Sciatic nerve (tissue), 2 donors: Measurements from ENCODE around the gene DPP10. TPM values are rescaled to one million over a fixed set of nuclear protein-coding genes. Genes with fewer than 3 reads are reported as not detected.
"Not testable (repeated sequence)": the region's sequence is repeated elsewhere in the genome, so short reads cannot be mapped to it uniquely, and the experiment has no call there.

Experiments used
- ATAC-seq: fragments of 200-7000 bp; cut with Tn5 transposase; one replicate; pipeline ENCODE4 v1.9.1; 2020; ENCODE audit warnings: mild to moderate bottlenecking, moderate library complexity
- DNase-seq: peaks from one replicate; pipeline ENCODE4 v3.0.0-alpha.2; 2020; ENCODE audit warnings: low spot score
- intact Hi-C: fragments of 100-400 bp; cut with DNase I; formaldehyde crosslinking; loops from one replicate; pipeline ENCODE4 v1.14.2; 2022
- total RNA-seq: library from RNA; stranded (reverse); fragmentation: NEBNext Ultra II Directional; extraction: Animal tissue kit (Norgen Biotek cat#: 25700); gene quantifications from one replicate; pipeline ENCODE4 v1.2.1, GENCODE V29; 2021
- donor health status: DM: no; HTN: no; CAD: no.
- donor health status: DM: no; HTN: no; CAD: no.

DPP10 gene
- total RNA-seq = 2.2 TPM

GRCh38 chr2:114442510-114442909 lies at the start of gene DPP10:
TSS of gene DPP10 (plus strand) at chr2:114442641.
- intact Hi-C loops = no loop called here
- no peak for ATAC-seq
- no peak for DNase-seq

- no peak for DNase-seq
- intact Hi-C loops = no loop called here
- ATAC-seq = no peak
Measured at GRCh38 chr2:114400890-114401289, 41.6 kb upstream of the DPP10 start.

GRCh38 chr2:114405247-114406116 lies 37.0 kb upstream of the DPP10 start:
- intact Hi-C loops = no loop called here
- DNase-seq = no peak
- peak; percentile 36 for ATAC-seq

GRCh38 chr2:114406347-114406746 lies 36.1 kb upstream of the DPP10 start:
- ATAC-seq (no peak), DNase-seq (no peak)
- intact Hi-C loops = no loop called here

GRCh38 chr2:114407353-114407752 lies 35.1 kb upstream of the DPP10 start:
- intact Hi-C loops, ATAC-seq, DNase-seq: not testable (repeated sequence)

GRCh38 chr2:114421781-114422180 lies 20.7 kb upstream of the DPP10 start:
- DNase-seq (no peak), ATAC-seq (no peak)
- intact Hi-C loops = no loop called here

GRCh38 chr2:114424699-114425098 lies 17.7 kb upstream of the DPP10 start:
- DNase-seq (no peak), ATAC-seq (no peak)
- intact Hi-C loops = no loop called here

GRCh38 chr2:114426756-114427155 lies 15.7 kb upstream of the DPP10 start:
- intact Hi-C loops = no loop called here
- DNase-seq (no peak), ATAC-seq (no peak)

GRCh38 chr2:114436329-114436728 lies 6.1 kb upstream of the DPP10 start:
- DNase-seq (no peak), ATAC-seq (no peak)
- intact Hi-C loops = no loop called here

- no peak for DNase-seq
- intact Hi-C loops = no loop called here
- ATAC-seq = no peak
Measured at GRCh38 chr2:114446571-114446970, 4.1 kb downstream of the DPP10 start.

GRCh38 chr2:114450639-114451038 lies 8.2 kb downstream of the DPP10 start:
- DNase-seq (no peak), ATAC-seq (no peak)
- intact Hi-C loops = no loop called here

- DNase-seq (no peak), ATAC-seq (no peak)
- intact Hi-C loops = no loop called here
Measured at GRCh38 chr2:114456566-114456965, 14.1 kb downstream of the DPP10 start.

- ATAC-seq = no peak
- DNase-seq = no peak
- intact Hi-C loops = no loop called here
Measured at GRCh38 chr2:114457956-114458355, 15.5 kb downstream of the DPP10 start.

- ATAC-seq = no peak
- intact Hi-C loops = no loop called here
- no peak for DNase-seq
Measured at GRCh38 chr2:114461116-114461515, 18.7 kb downstream of the DPP10 start.

- ATAC-seq (no peak), DNase-seq (no peak)
- intact Hi-C loops = no loop called here
Measured at GRCh38 chr2:114464961-114465706, 22.7 kb downstream of the DPP10 start.

GRCh38 chr2:114468343-114468742 lies 25.9 kb downstream of the DPP10 start:
- intact Hi-C loops = no loop called here
- no peak for DNase-seq
- no peak for ATAC-seq

- no peak for ATAC-seq
- intact Hi-C loops = no loop called here
- no peak for DNase-seq
Measured at GRCh38 chr2:114472246-114472645, 29.8 kb downstream of the DPP10 start.

- ATAC-seq = no peak
- intact Hi-C loops = no loop called here
Measured at GRCh38 chr2:114472726-114473125, 30.3 kb downstream of the DPP10 start.

GRCh38 chr2:114488841-114489530 lies 46.5 kb downstream of the DPP10 start:
- DNase-seq (peak; percentile 60), ATAC-seq (peak; percentile 74)
- intact Hi-C loops = no loop called here

More at GRCh38 chr2:114472726-114473125, 30.3 kb downstream of the DPP10 start:
- DNase-seq = no peak

GRCh38 chr2:114495046-114495445 lies 52.6 kb downstream of the DPP10 start:
- ATAC-seq = no peak
- DNase-seq = no peak
- intact Hi-C loops = no loop called here
